Stimulated activated CD4-positive, alpha-beta T cell treated with anti-CD3 and anti-CD28 coated beads, Interleukin-1b, Interleukin-23, amount 100 ng/mL, for 1 hour (primary cell): ENCODE measurements around the gene SUN1.
"Not testable (repeated sequence)": the region's sequence is repeated elsewhere in the genome, so short reads cannot be mapped to it uniquely, and the experiment has no call there.

Experiments
- DNase-seq, 2 donors: peaks; one replicate each; pipeline ENCODE4 v3.0.0-alpha.2; 2020; ENCODE audit warnings: low read depth in 2 of 2

SUN1 gene

GRCh38 chr7:835021-835420 is 2.7 kb downstream of the SUN1 start:
- no peak for DNase-seq

GRCh38 chr7:835485-836401 is 3.5 kb downstream of the SUN1 start:
- no peak for DNase-seq

GRCh38 chr7:836429-836828 is 4.2 kb downstream of the SUN1 start:
- no peak for DNase-seq

GRCh38 chr7:837001-837400 is 4.7 kb downstream of the SUN1 start:
- no peak for DNase-seq

GRCh38 chr7:840001-840600 is 7.8 kb downstream of the SUN1 start:
- no peak for DNase-seq

GRCh38 chr7:841943-842342 is 9.7 kb downstream of the SUN1 start:
- no peak for DNase-seq

GRCh38 chr7:842431-843031 is 10.3 kb downstream of the SUN1 start:
- no peak for DNase-seq

GRCh38 chr7:843230-843629 is 11.0 kb downstream of the SUN1 start:
- no peak for DNase-seq

GRCh38 chr7:844043-844442 is 11.8 kb downstream of the SUN1 start:
- no peak for DNase-seq

- DNase-seq = no peak
Observed at GRCh38 chr7:844514-844913, 12.2 kb downstream of the SUN1 start.

GRCh38 chr7:845091-845490 is 12.8 kb downstream of the SUN1 start:
- DNase-seq = no peak

- DNase-seq = no peak
Observed at GRCh38 chr7:845731-846130, 13.5 kb downstream of the SUN1 start.

- DNase-seq = not testable (repeated sequence)
Observed at GRCh38 chr7:846958-847650, 14.8 kb downstream of the SUN1 start.

- DNase-seq = not testable (repeated sequence)
Observed at GRCh38 chr7:847728-848127, 15.5 kb downstream of the SUN1 start.

GRCh38 chr7:849145-849544 is 16.9 kb downstream of the SUN1 start:
- DNase-seq = no peak

- DNase-seq = no peak
Observed at GRCh38 chr7:849781-850180, 17.5 kb downstream of the SUN1 start.

- DNase-seq = no peak
Observed at GRCh38 chr7:851204-851603, 18.9 kb downstream of the SUN1 start.

- no peak for DNase-seq
Observed at GRCh38 chr7:853366-854117, 21.3 kb downstream of the SUN1 start.

GRCh38 chr7:854118-854775 is 22.0 kb downstream of the SUN1 start:
- no peak for DNase-seq

- no peak for DNase-seq
Observed at GRCh38 chr7:855686-856369, 23.6 kb downstream of the SUN1 start.
